Measurements from ENCODE around the gene GLRX2. TPM values are rescaled to one million over a fixed set of nuclear protein-coding genes. Genes with fewer than 3 reads are reported as not detected.

GLRX2 gene
- total RNA-seq, 2 experiments from 2014 or later: 11.0 to 24.0 TPM

DNA sequence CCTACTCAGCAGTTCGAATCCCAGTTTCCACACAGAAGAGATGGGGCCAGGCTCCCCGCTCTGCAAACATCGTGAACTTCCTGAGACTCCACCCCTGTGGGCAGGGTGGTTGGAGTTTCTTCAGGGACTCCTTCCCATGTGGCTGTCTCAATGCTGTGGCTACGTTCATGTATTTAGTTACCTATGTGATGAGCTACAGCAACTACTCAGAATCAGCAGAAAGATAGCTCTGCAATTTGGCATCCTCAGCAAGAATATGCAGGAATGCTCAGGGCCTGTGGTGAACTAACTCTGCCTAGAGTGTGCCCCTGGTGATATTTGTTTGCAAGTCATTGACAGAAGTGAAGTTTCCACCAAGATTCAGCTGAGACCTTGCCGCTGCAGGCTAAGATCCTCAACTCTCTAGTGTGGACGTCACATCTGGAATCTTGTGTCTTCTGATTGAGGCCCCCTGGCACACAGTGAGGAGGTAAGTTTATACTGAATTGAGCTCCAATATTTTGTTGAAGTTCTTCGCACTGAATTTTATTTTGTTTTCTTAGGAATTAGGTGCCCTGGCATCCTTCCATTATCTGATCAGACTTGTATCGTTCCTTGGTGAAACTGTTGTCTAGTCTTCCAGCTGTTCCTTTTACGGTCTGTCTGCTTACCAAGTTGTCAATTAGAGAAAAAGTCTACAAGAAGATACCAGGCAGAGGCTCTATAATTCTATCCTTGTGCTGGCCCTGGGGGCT lies 8.2 kb upstream of the GLRX2 start:
- no peak overlapping the region for H3K4me2 ChIP-seq (ENCODE audit: low read length)
- H3K9me3 ChIP-seq (ENCODE audit: low read length): no peaks in the 10 kb centered on the region
- ChIA-PET POLR2A (interaction anchor here (0.6 to 1.4 kb wide), 4 partner anchors 8 to 94 kb away, joined by 3 to 6 read pairs (median 4); partner anchors contain the start of gene GLRX2), CTCF (ENCODE audit: unreplicated experiment) (no interaction called here)
- intact Hi-C loops (cut with micrococcal nuclease; ENCODE audit: unreplicated experiment): no loop called here
- H3K27ac ChIP-seq (ENCODE audit: low read depth, low read length, poor library complexity, severe bottlenecking): no peak overlapping the region
- no TSS peak for BruUV-seq (replicated peaks)
- H3K9me2 ChIP-seq (ENCODE audit: insufficient read depth, low read length): no peaks in the 10 kb centered on the region
- peak overlapping the region; percentile 14 for H2AFZ ChIP-seq (ENCODE audit: low read length)
- no peaks in the 10 kb centered on the region for H3K4me1 ChIP-seq (ENCODE audit: insufficient read depth, low read length, poor library complexity, severe bottlenecking)
- no peaks in the 10 kb centered on the region for H3K79me2 ChIP-seq (ENCODE audit: insufficient read depth, low read depth, low read length)
- H4K20me1 ChIP-seq (ENCODE audit: insufficient read depth, low read length): no peaks in the 10 kb centered on the region
- H3K4me3 ChIP-seq (ENCODE audit: low read depth, low read length, poor library complexity, severe bottlenecking): no peak overlapping the region
- no peaks in the 10 kb centered on the region for H3K36me3 ChIP-seq (ENCODE audit: insufficient read depth, low read length)
- no peak for DNase-seq (ENCODE audit: low spot score)
- TF ChIP-seq, protein P1, sequence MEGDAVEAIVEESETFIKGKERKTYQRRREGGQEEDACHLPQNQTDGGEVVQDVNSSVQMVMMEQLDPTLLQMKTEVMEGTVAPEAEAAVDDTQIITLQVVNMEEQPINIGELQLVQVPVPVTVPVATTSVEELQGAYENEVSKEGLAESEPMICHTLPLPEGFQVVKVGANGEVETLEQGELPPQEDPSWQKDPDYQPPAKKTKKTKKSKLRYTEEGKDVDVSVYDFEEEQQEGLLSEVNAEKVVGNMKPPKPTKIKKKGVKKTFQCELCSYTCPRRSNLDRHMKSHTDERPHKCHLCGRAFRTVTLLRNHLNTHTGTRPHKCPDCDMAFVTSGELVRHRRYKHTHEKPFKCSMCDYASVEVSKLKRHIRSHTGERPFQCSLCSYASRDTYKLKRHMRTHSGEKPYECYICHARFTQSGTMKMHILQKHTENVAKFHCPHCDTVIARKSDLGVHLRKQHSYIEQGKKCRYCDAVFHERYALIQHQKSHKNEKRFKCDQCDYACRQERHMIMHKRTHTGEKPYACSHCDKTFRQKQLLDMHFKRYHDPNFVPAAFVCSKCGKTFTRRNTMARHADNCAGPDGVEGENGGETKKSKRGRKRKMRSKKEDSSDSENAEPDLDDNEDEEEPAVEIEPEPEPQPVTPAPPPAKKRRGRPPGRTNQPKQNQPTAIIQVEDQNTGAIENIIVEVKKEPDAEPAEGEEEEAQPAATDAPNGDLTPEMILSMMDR (conservative IDR thresholded peaks at IDR 0.05; ENCODE audit: low read length): no peak
- no peak for TF ChIP-seq EZH2phosphoT487 (IDR thresholded peaks at IDR 0.05; ENCODE audit: borderline replicate concordance, low read depth, low read length)

DNA sequence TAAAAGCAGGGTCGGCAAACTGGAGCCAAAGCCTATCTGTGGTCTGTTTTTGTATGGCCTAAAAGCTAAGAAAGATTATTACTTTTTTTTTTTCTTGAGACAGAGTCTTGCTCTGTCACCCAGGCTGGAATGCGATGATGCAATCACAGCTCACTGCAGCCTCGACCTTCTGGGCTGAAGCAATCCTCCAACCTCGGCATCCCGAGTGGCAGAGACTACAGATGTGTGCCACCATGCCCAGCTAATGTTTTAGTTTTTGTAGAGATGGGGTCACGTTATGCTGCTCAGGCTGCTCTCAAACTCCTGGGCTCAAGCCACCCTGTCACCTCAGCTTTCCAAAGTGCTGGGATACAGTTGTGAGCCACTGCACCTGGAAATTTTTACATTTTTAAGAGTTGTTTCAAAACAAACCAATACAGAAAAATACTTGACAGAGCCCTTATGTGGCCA lies 6.5 kb upstream of the GLRX2 start:
- TF ChIP-seq EZH2phosphoT487 (IDR thresholded peaks at IDR 0.05; ENCODE audit: borderline replicate concordance, low read depth, low read length): no peak
- TF ChIP-seq, protein P1 (conservative IDR thresholded peaks at IDR 0.05; ENCODE audit: low read length): no peak
- no TSS peak for BruUV-seq (replicated peaks)
- H3K9me2 ChIP-seq (ENCODE audit: insufficient read depth, low read length): no peaks in the 10 kb centered on the region
- no peaks in the 10 kb centered on the region for H3K9me3 ChIP-seq (ENCODE audit: low read length)
- no peaks in the 10 kb centered on the region for H4K20me1 ChIP-seq (ENCODE audit: insufficient read depth, low read length)
- CTCF ChIA-PET (ENCODE audit: unreplicated experiment): no interaction called here
- intact Hi-C loops (cut with micrococcal nuclease; ENCODE audit: unreplicated experiment): no loop called here
- H3K4me1 ChIP-seq (ENCODE audit: insufficient read depth, low read length, poor library complexity, severe bottlenecking): no peaks in the 10 kb centered on the region
- no peaks in the 10 kb centered on the region for H3K79me2 ChIP-seq (ENCODE audit: insufficient read depth, low read depth, low read length)
- H3K36me3 ChIP-seq (ENCODE audit: insufficient read depth, low read length): no peaks in the 10 kb centered on the region
- no peak for DNase-seq (ENCODE audit: low spot score)
- H2AFZ ChIP-seq (ENCODE audit: low read length): peak overlapping the region; percentile 50
- H3K4me3 ChIP-seq (ENCODE audit: low read depth, low read length, poor library complexity, severe bottlenecking): no peak overlapping the region
- H3K4me2 ChIP-seq (ENCODE audit: low read length): no peak overlapping the region
- no peak overlapping the region for H3K27ac ChIP-seq (ENCODE audit: low read depth, low read length, poor library complexity, severe bottlenecking)
- POLR2A ChIA-PET: interaction anchor here (0.6 to 3.7 kb wide), 9 partner anchors 9 to 438 kb away, joined by 3 to 14 read pairs (median 3); partner anchors contain the start of genes RO60 and UCHL5

DNA sequence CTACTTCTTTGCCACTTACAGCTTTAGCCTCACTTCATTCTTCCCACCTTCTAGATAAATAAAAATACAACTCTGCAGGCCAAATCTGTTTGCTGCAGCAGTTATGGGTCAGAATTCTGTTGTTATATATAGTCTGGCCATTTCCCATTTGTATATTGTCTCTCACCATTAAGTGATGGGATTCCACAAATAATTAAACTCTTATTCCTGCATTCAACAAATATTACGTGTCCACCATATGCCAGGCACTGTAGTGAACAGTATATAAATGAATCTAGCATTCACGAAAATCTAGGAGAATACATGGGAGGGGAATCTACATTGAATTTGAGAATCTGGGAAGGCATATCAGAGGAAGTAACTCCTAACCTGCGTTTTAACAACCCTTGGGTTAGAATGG lies 5.7 kb upstream of the GLRX2 start:
- intact Hi-C loops (cut with micrococcal nuclease; ENCODE audit: unreplicated experiment): no loop called here
- no peak overlapping the region for H3K27ac ChIP-seq (ENCODE audit: low read depth, low read length, poor library complexity, severe bottlenecking)
- H3K4me1 ChIP-seq (ENCODE audit: insufficient read depth, low read length, poor library complexity, severe bottlenecking): peaks cover 3% of the 10 kb centered on the region
- H2AFZ ChIP-seq (ENCODE audit: low read length): no peak overlapping the region
- no peaks in the 10 kb centered on the region for H4K20me1 ChIP-seq (ENCODE audit: insufficient read depth, low read length)
- H3K4me2 ChIP-seq (ENCODE audit: low read length): no peak overlapping the region
- no peaks in the 10 kb centered on the region for H3K9me2 ChIP-seq (ENCODE audit: insufficient read depth, low read length)
- POLR2A ChIA-PET: interaction anchor here (1.1 to 3.7 kb wide), 3 partner anchors 10 to 52 kb away, joined by 4 to 14 read pairs (median 4); partner anchors contain the start of genes RO60 and UCHL5
- no peak overlapping the region for H3K4me3 ChIP-seq (ENCODE audit: low read depth, low read length, poor library complexity, severe bottlenecking)
- CTCF ChIA-PET (ENCODE audit: unreplicated experiment): no interaction called here
- no peaks in the 10 kb centered on the region for H3K9me3 ChIP-seq (ENCODE audit: low read length)
- no peak for DNase-seq (ENCODE audit: low spot score)
- H3K79me2 ChIP-seq (ENCODE audit: insufficient read depth, low read depth, low read length): no peaks in the 10 kb centered on the region
- no TSS peak for BruUV-seq (replicated peaks)
- TF ChIP-seq, protein P1 (conservative IDR thresholded peaks at IDR 0.05; ENCODE audit: low read length): no peak
- no peak for TF ChIP-seq EZH2phosphoT487 (IDR thresholded peaks at IDR 0.05; ENCODE audit: borderline replicate concordance, low read depth, low read length)
- no peaks in the 10 kb centered on the region for H3K36me3 ChIP-seq (ENCODE audit: insufficient read depth, low read length)

Measured in OCI-LY7 (cell line).